CD14-positive monocyte (primary cell): Measurements from ENCODE around the gene SUFU. TPM values are rescaled to one million over a fixed set of nuclear protein-coding genes. Genes with fewer than 3 reads are reported as not detected.

ENCODE experiments used
- DNase-seq, 3 donors: peaks; one replicate each; pipeline ENCODE4 v3.0.0-alpha.2; 2011 to 2022
- H2AFZ ChIP-seq: 2 replicates; pipeline ENCODE4 v1.6.0; 2012; ENCODE audit warnings: mild to moderate bottlenecking, low read depth, low read length, inconsistent platforms; ENCODE audit not compliant: insufficient read depth, poor library complexity, severe bottlenecking
- H3K27ac ChIP-seq, 2 donors: 1 replicate in 1 of 2; 2 replicates in 1 of 2; pipeline ENCODE4 v1.5.1; 2012 to 2013; ENCODE audit warnings: low read length in 2 of 2, control low read depth in 1 of 2, inconsistent platforms in 1 of 2, low read depth in 1 of 2, mild to moderate bottlenecking in 1 of 2
- H3K27me3 ChIP-seq, 2 donors: one replicate each; pipeline versions ENCODE4 v1.6.0 to v1.6.1; 2011 to 2013; ENCODE audit warnings: low read length in 2 of 2; ENCODE audit not compliant: control insufficient read depth in 2 of 2, insufficient read depth in 2 of 2
- H3K36me3 ChIP-seq, 2 donors: replicated peaks in 1 of 2; 1 replicate in 1 of 2; 2 replicates in 1 of 2; pipeline versions ENCODE4 v1.5.1 to v1.6.1; 2012 to 2013; ENCODE audit warnings: low read length in 2 of 2, control low read depth in 1 of 2, inconsistent platforms in 1 of 2, mild to moderate bottlenecking in 1 of 2; ENCODE audit not compliant: insufficient read depth in 2 of 2, control insufficient read depth in 1 of 2
- H3K4me1 ChIP-seq, 2 donors: 1 replicate in 1 of 2; 2 replicates in 1 of 2; pipeline versions ENCODE4 v1.5.1 to v1.6.1; 2012 to 2013; ENCODE audit warnings: low read length in 2 of 2, control low read depth in 1 of 2, inconsistent platforms in 1 of 2, mild to moderate bottlenecking in 1 of 2, moderate library complexity in 1 of 2; ENCODE audit not compliant: insufficient read depth in 2 of 2, control insufficient read depth in 1 of 2
- H3K4me2 ChIP-seq: replicated peaks from 2 replicates; pipeline ENCODE3; 2012; ENCODE audit warnings: low read length, moderate library complexity, mild to moderate bottlenecking; ENCODE audit not compliant: poor library complexity, severe bottlenecking; ENCODE audit errors: extremely low read depth
- H3K4me3 ChIP-seq, 3 experiments: fragments of 200-600 bp in 1 of 3; sonication (generic) in 1 of 3; replicated peaks in 1 of 3; 1 replicate in 2 of 3; 2 replicates in 1 of 3; pipeline ENCODE4 v1.5.1; 2011 to 2013; ENCODE audit warnings: low read length in 3 of 3, mild to moderate bottlenecking in 3 of 3, control low read depth in 2 of 3, low read depth in 2 of 3, inconsistent platforms in 1 of 3, moderate library complexity in 1 of 3
- H3K79me2 ChIP-seq: 2 replicates; pipeline ENCODE4 v1.6.0; 2012; ENCODE audit warnings: mild to moderate bottlenecking, control low read depth, inconsistent platforms, low read length, moderate library complexity; ENCODE audit not compliant: insufficient read depth
- H3K9ac ChIP-seq: 2 replicates; pipeline ENCODE4 v1.6.0; 2017; ENCODE audit warnings: low read length, mild to moderate bottlenecking; ENCODE audit not compliant: insufficient read depth, poor library complexity, severe bottlenecking
- H3K9me3 ChIP-seq, 2 donors: replicated peaks in 1 of 2; 1 replicate in 1 of 2; 2 replicates in 1 of 2; pipeline versions ENCODE4 v1.5.1 to v1.6.1; 2012 to 2013; ENCODE audit warnings: low read length in 2 of 2, control low read depth in 1 of 2; ENCODE audit not compliant: control insufficient read depth in 1 of 2, insufficient read depth in 1 of 2
- H4K20me1 ChIP-seq: 2 replicates; pipeline ENCODE4 v1.6.0; 2012; ENCODE audit warnings: mild to moderate bottlenecking, low read length, control low read depth, moderate library complexity; ENCODE audit not compliant: insufficient read depth
- H3K27ac Mint-ChIP-seq, 7 donors: one replicate each; pipeline ENCODE4 v1.8.0; 2020; ENCODE audit warnings: mild to moderate bottlenecking in 7 of 7, mixed read lengths in 7 of 7, moderate library complexity in 6 of 7, inconsistent platforms in 2 of 7
- H3K27me3 Mint-ChIP-seq, 3 donors: one replicate each; pipeline ENCODE4 v1.8.0; 2021 to 2022; ENCODE audit warnings: low read depth in 3 of 3, mild to moderate bottlenecking in 3 of 3, mixed read lengths in 3 of 3, moderate library complexity in 3 of 3, inconsistent platforms in 1 of 3
- H3K36me3 Mint-ChIP-seq, 2 donors: one replicate each; pipeline ENCODE4 v1.8.0; 2020; ENCODE audit warnings: mixed read lengths in 2 of 2, inconsistent platforms in 1 of 2, mild to moderate bottlenecking in 1 of 2
- H3K4me1 Mint-ChIP-seq: one replicate; pipeline ENCODE4 v1.8.0; 2020; ENCODE audit warnings: mild to moderate bottlenecking, mixed read lengths
- H3K4me3 Mint-ChIP-seq, 2 donors: one replicate each; pipeline ENCODE4 v1.8.0; 2020; ENCODE audit warnings: mild to moderate bottlenecking in 2 of 2, mixed read lengths in 2 of 2, moderate library complexity in 1 of 2
- H3K9me3 Mint-ChIP-seq, 7 donors: one replicate each; pipeline ENCODE4 v1.8.0; 2020 to 2022; ENCODE audit warnings: mixed read lengths in 7 of 7, mild to moderate bottlenecking in 6 of 7, moderate library complexity in 6 of 7, inconsistent platforms in 2 of 7
- WGBS: methylation state at CpG from one replicate; pipeline ENCODE4 v1.1.5; 2013; ENCODE audit warnings: missing lambda C conversion rate; ENCODE audit not compliant: insufficient coverage; 5-methylcytosine and 5-hydroxymethylcytosine counted together
- intact Hi-C, 2 donors: fragments of 100-400 bp; cut with micrococcal nuclease; formaldehyde crosslinking; loops; one replicate each; pipeline versions ENCODE4 v1.15.0 to v1.15.1; 2023
- polyA plus RNA-seq, 3 donors: library from polyadenylated mRNA; depleted of rRNA in 1 of 3; unstranded in 2 of 3; stranded (reverse) in 1 of 3; fragments of 300-500 nt in 2 of 3; fragments of >200 nt in 1 of 3; fragmentation: Illumina TruSeq in 2 of 3; gene quantifications; 1 replicate in 2 of 3; 2 replicates in 1 of 3; pipeline ENCODE4 v1.2.3, GENCODE V29; 2012 to 2021
- TF ChIP-seq, protein P1 (sequence below): fragments of 200-600 bp; IDR thresholded peaks from one replicate; pipeline ENCODE4 v1.8.0; 2022; ENCODE audit warnings: antibody characterized with exemption, mild to moderate bottlenecking

Gene SUFU
- polyA plus RNA-seq, 3 donors, result 3.2 to 10.0 (median 5.7) TPM

DNA sequence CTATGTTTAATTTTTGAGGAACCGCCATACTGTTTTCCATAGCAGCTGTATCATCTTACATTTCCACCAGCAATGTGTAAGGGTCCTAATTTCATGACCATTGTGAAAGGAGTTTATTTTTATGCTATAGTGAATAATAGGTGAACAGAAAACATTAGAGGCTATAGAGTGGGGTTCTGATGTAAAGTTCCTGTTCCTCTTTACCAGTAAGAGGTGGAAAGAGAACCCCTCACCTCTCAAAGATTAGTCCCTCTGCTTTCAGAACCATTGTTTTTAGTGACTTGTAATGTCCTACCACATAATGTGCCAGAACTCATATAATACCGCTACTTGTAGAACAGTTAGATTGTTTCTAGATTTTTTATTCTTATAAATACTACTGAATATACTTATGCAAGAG, 34.2 kb downstream of the SUFU start:
- Histone ChIP-seq H3K4me2 (no peak overlapping the region), H3K27ac (peak overlapping the region in 1 of 2 donors; percentile 3), H3K9ac (no peak overlapping the region), H3K9me3 (no peaks in the 10 kb centered on the region), H3K4me1 (peaks cover 12 to 18% of the 10 kb centered on the region in 2 donors), H3K36me3 (peaks cover 0 to 8% of the 10 kb centered on the region in 2 donors), H3K79me2 (peaks cover 25% of the 10 kb centered on the region), H4K20me1 (peaks cover 87% of the 10 kb centered on the region), H3K27me3 (no peaks in the 10 kb centered on the region), H3K4me3 (no peak overlapping the region), H2AFZ (no peak overlapping the region)
- Mint-ChIP-seq H3K4me1 (peaks cover 30% of the 10 kb centered on the region), H3K27ac (peak overlapping the region in 1 of 7 donors; percentile 11), H3K27me3 (peaks cover 0 to 2% (median 0%) of the 10 kb centered on the region in 3 donors), H3K9me3 (no peaks in the 10 kb centered on the region), H3K36me3 (peaks cover 15 to 30% of the 10 kb centered on the region in 2 donors), H3K4me3 (no peak overlapping the region)
- DNase-seq, result no peak
- TF ChIP-seq, protein P1, sequence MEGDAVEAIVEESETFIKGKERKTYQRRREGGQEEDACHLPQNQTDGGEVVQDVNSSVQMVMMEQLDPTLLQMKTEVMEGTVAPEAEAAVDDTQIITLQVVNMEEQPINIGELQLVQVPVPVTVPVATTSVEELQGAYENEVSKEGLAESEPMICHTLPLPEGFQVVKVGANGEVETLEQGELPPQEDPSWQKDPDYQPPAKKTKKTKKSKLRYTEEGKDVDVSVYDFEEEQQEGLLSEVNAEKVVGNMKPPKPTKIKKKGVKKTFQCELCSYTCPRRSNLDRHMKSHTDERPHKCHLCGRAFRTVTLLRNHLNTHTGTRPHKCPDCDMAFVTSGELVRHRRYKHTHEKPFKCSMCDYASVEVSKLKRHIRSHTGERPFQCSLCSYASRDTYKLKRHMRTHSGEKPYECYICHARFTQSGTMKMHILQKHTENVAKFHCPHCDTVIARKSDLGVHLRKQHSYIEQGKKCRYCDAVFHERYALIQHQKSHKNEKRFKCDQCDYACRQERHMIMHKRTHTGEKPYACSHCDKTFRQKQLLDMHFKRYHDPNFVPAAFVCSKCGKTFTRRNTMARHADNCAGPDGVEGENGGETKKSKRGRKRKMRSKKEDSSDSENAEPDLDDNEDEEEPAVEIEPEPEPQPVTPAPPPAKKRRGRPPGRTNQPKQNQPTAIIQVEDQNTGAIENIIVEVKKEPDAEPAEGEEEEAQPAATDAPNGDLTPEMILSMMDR, result no peak
- no CpG with 5 or more reads among the region's 2 CpGs for WGBS
- intact Hi-C loops, result no loop called here

DNA sequence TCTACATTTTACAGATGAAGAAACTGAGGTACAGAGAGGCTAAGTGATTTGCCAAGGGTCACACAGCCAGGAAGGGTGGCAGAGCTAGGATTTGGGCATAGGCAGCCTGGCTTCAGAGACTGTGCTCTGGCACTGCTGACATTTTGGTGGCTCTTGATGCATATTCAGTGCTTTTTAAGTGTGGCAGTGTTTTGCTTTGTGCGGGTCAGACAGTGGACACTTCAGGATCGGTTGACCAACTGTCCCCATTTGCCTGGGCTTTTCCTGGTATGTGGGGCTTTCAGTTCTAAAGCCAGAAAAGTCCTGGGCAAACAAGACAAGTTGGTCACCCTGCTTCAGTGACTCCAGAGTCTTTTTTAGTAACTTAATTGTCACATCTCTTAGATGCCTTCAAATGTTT, 35.0 kb downstream of the SUFU start:
- no peaks in the 10 kb centered on the region for H3K9me3 ChIP-seq
- WGBS, result 100% methylated on average over 2 of the region's 2 CpGs
- H2AFZ ChIP-seq, result no peak overlapping the region
- no peak overlapping the region for H3K4me3 ChIP-seq
- no peaks in the 10 kb centered on the region for H3K9me3 Mint-ChIP-seq
- no peak overlapping the region for H3K4me3 Mint-ChIP-seq
- H3K4me2 ChIP-seq, result no peak overlapping the region
- peaks cover 0 to 8% of the 10 kb centered on the region in 2 donors for H3K36me3 ChIP-seq
- peaks cover 15 to 31% of the 10 kb centered on the region in 2 donors for H3K36me3 Mint-ChIP-seq
- H3K79me2 ChIP-seq, result peaks cover 23% of the 10 kb centered on the region
- H3K27me3 ChIP-seq, result no peaks in the 10 kb centered on the region
- peaks cover 11 to 15% of the 10 kb centered on the region in 2 donors for H3K4me1 ChIP-seq
- H4K20me1 ChIP-seq, result peaks cover 86% of the 10 kb centered on the region
- H3K4me1 Mint-ChIP-seq, result peaks cover 26% of the 10 kb centered on the region
- H3K27me3 Mint-ChIP-seq, result peaks cover 0 to 2% (median 0%) of the 10 kb centered on the region in 3 donors
- no peak for DNase-seq
- intact Hi-C loops, result no loop called here
- H3K27ac Mint-ChIP-seq, result no peak overlapping the region
- no peak overlapping the region for H3K9ac ChIP-seq
- TF ChIP-seq, protein P1, result no peak
- no peak overlapping the region for H3K27ac ChIP-seq
